Measurements from ENCODE around the gene ORC2.
"Not testable (repeated sequence)": the region's sequence is repeated elsewhere in the genome, so short reads cannot be mapped to it uniquely, and the experiment has no call there.

The ORC2 gene

GRCh38 chr2:200963124-200963917 lies at the start of gene ORC2:
Gene ORC2 (minus strand): TSS chr2:200963660. CDS start chr2:200958123, 5,537 bp downstream.
- DNase-seq (ENCODE audit: low read depth in 2 of 2), result peak; percentile 78 to 82

GRCh38 chr2:201008296-201008829 lies 44.9 kb upstream of the ORC2 start:
- no peak for DNase-seq (ENCODE audit: low read depth in 2 of 2)

- DNase-seq (ENCODE audit: low read depth in 2 of 2), result no peak
Measured at GRCh38 chr2:201007584-201007998, 44.1 kb upstream of the ORC2 start.

- no peak for DNase-seq (ENCODE audit: low read depth in 2 of 2)
Measured at GRCh38 chr2:201006704-201007103, 43.2 kb upstream of the ORC2 start.

- DNase-seq (ENCODE audit: low read depth in 2 of 2), result no peak
Measured at GRCh38 chr2:201004370-201004769, 40.9 kb upstream of the ORC2 start.

- DNase-seq (ENCODE audit: low read depth in 2 of 2), result no peak
Measured at GRCh38 chr2:200993097-200993496, 29.6 kb upstream of the ORC2 start.

- DNase-seq (ENCODE audit: low read depth in 2 of 2), result no peak
Measured at GRCh38 chr2:200987137-200987536, 23.7 kb upstream of the ORC2 start.

GRCh38 chr2:200985799-200986198 lies 22.3 kb upstream of the ORC2 start:
- DNase-seq (ENCODE audit: low read depth in 2 of 2), result no peak

GRCh38 chr2:200976710-200977109 lies 13.2 kb upstream of the ORC2 start:
- no peak for DNase-seq (ENCODE audit: low read depth in 2 of 2)

- no peak for DNase-seq (ENCODE audit: low read depth in 2 of 2)
Measured at GRCh38 chr2:200975672-200976071, 12.2 kb upstream of the ORC2 start.

GRCh38 chr2:200970057-200970456 lies 6.6 kb upstream of the ORC2 start:
- DNase-seq (ENCODE audit: low read depth in 2 of 2), result not testable (repeated sequence)

GRCh38 chr2:200968735-200969134 lies 5.3 kb upstream of the ORC2 start:
- no peak for DNase-seq (ENCODE audit: low read depth in 2 of 2)

- DNase-seq (ENCODE audit: low read depth in 2 of 2), result no peak
Measured at GRCh38 chr2:200968162-200968561, 4.7 kb upstream of the ORC2 start.

- no peak for DNase-seq (ENCODE audit: low read depth in 2 of 2)
Measured at GRCh38 chr2:200966770-200967169, 3.3 kb upstream of the ORC2 start.

- DNase-seq (ENCODE audit: low read depth in 2 of 2), result no peak
Measured at GRCh38 chr2:200964498-200964897, 1.0 kb upstream of the ORC2 start.

GRCh38 chr2:200963918-200964252 lies 425 bp upstream of the ORC2 start:
- DNase-seq (ENCODE audit: low read depth in 2 of 2), result not testable (repeated sequence)

- no peak for DNase-seq (ENCODE audit: low read depth in 2 of 2)
Measured at GRCh38 chr2:200962811-200963123, 693 bp downstream of the ORC2 start.

GRCh38 chr2:200961674-200962073 lies 1.8 kb downstream of the ORC2 start:
- no peak for DNase-seq (ENCODE audit: low read depth in 2 of 2)

GRCh38 chr2:200950378-200950777 lies 13.1 kb downstream of the ORC2 start:
- no peak for DNase-seq (ENCODE audit: low read depth in 2 of 2)

GRCh38 chr2:200945395-200945729 lies 18.1 kb downstream of the ORC2 start:
- DNase-seq (ENCODE audit: low read depth in 2 of 2), result no peak

GRCh38 chr2:200944467-200945394 lies 18.7 kb downstream of the ORC2 start:
- DNase-seq (ENCODE audit: low read depth in 2 of 2), result peak in 1 of 2 donors; percentile 3

GRCh38 chr2:200943527-200944105 lies 19.8 kb downstream of the ORC2 start:
- DNase-seq (ENCODE audit: low read depth in 2 of 2), result no peak
